H9 (cell line): Measurements from ENCODE around the gene PLAAT1. TPM values are rescaled to one million over a fixed set of nuclear protein-coding genes. Genes with fewer than 3 reads are reported as not detected.

Experiments used
- DNase-seq: peaks from one replicate; pipeline ENCODE4 v3.0.0-alpha.2; 2017
- H2AFZ ChIP-seq: one replicate; pipeline ENCODE4 v1.6.1; 2013; ENCODE audit warnings: mild to moderate bottlenecking, low read length, control low read depth, moderate library complexity
- H2AK5ac ChIP-seq: 2 replicates; pipeline ENCODE4 v1.6.1; 2013; ENCODE audit warnings: low read length, control low read depth, mixed read lengths; ENCODE audit not compliant: insufficient read length
- H2BK120ac ChIP-seq: one replicate; pipeline ENCODE4 v1.6.1; 2013; ENCODE audit warnings: low read depth, mild to moderate bottlenecking, low read length, control low read depth, inconsistent platforms; ENCODE audit not compliant: poor library complexity, severe bottlenecking
- H2BK12ac ChIP-seq: 2 replicates; pipeline ENCODE4 v1.6.1; 2013; ENCODE audit warnings: low read length, control low read depth, mixed read lengths, low read depth; ENCODE audit not compliant: insufficient read length
- H2BK15ac ChIP-seq: 2 replicates; pipeline ENCODE4 v1.6.1; 2013; ENCODE audit warnings: low read depth, low read length, control low read depth
- H2BK20ac ChIP-seq: one replicate; pipeline ENCODE4 v1.6.1; 2013; ENCODE audit warnings: low read depth, mild to moderate bottlenecking, low read length, control low read depth, inconsistent platforms; ENCODE audit not compliant: poor library complexity, severe bottlenecking
- H2BK5ac ChIP-seq: 2 replicates; pipeline ENCODE4 v1.6.1; 2013; ENCODE audit warnings: low read length, control low read depth, mixed read lengths; ENCODE audit not compliant: insufficient read length
- H3K14ac ChIP-seq: 2 replicates; pipeline ENCODE4 v1.6.1; 2013; ENCODE audit warnings: low read length, control low read depth; ENCODE audit not compliant: insufficient read depth
- H3K18ac ChIP-seq: 2 replicates; pipeline ENCODE4 v1.6.1; 2013; ENCODE audit warnings: low read depth, mild to moderate bottlenecking, mixed read lengths, low read length, control low read depth; ENCODE audit not compliant: insufficient read length
- H3K23ac ChIP-seq: 2 replicates; pipeline ENCODE4 v1.6.1; 2013; ENCODE audit warnings: low read length, control low read depth, mixed read lengths, low read depth; ENCODE audit not compliant: insufficient read length
- H3K23me2 ChIP-seq: 2 replicates; pipeline ENCODE4 v1.6.1; 2013; ENCODE audit warnings: low read depth, mild to moderate bottlenecking, mixed read lengths, low read length, control low read depth; ENCODE audit not compliant: insufficient read length, poor library complexity, severe bottlenecking
- H3K27ac ChIP-seq: 2 replicates; pipeline ENCODE4 v1.5.1; 2013; ENCODE audit warnings: low read length, control low read depth, mixed read lengths, low read depth; ENCODE audit not compliant: insufficient read length
- H3K27me3 ChIP-seq: 2 replicates; pipeline ENCODE4 v1.6.1; 2013; ENCODE audit warnings: low read length, control low read depth, inconsistent platforms; ENCODE audit not compliant: insufficient read depth
- H3K4ac ChIP-seq: 2 replicates; pipeline ENCODE4 v1.6.1; 2013; ENCODE audit warnings: low read depth, mild to moderate bottlenecking, control low read depth, inconsistent platforms, low read length, moderate library complexity
- H3K4me1 ChIP-seq: 2 replicates; pipeline ENCODE4 v1.6.1; 2013; ENCODE audit warnings: low read length, control low read depth, inconsistent platforms; ENCODE audit not compliant: insufficient read depth
- H3K4me2 ChIP-seq: 2 replicates; pipeline ENCODE4 v1.6.1; 2013; ENCODE audit warnings: low read length, control low read depth, mixed read lengths; ENCODE audit not compliant: insufficient read length, insufficient read depth
- H3K56ac ChIP-seq: 2 replicates; pipeline ENCODE4 v1.6.1; 2013; ENCODE audit warnings: low read depth, mild to moderate bottlenecking, mixed read lengths, low read length, control low read depth; ENCODE audit not compliant: insufficient read length
- H3K79me1 ChIP-seq: 2 replicates; pipeline ENCODE4 v1.6.1; 2013; ENCODE audit warnings: low read depth, mild to moderate bottlenecking, moderate library complexity, low read length, control low read depth, inconsistent platforms; ENCODE audit not compliant: insufficient read depth, poor library complexity, severe bottlenecking
- H3K79me2 ChIP-seq: 2 replicates; pipeline ENCODE4 v1.6.1; 2013; ENCODE audit warnings: low read length, control low read depth, inconsistent platforms; ENCODE audit not compliant: insufficient read depth
- H3K9ac ChIP-seq: 2 replicates; pipeline ENCODE4 v1.6.1; 2013; ENCODE audit warnings: low read length, control low read depth, mixed read lengths; ENCODE audit not compliant: insufficient read length; ENCODE audit errors: extremely low read depth
- H3K9me3 ChIP-seq: one replicate; pipeline ENCODE4 v1.6.1; 2013; ENCODE audit warnings: low read depth, low read length, inconsistent platforms; ENCODE audit not compliant: control insufficient read depth
- H3T11ph ChIP-seq: one replicate; pipeline ENCODE4 v1.6.1; 2013; ENCODE audit warnings: mild to moderate bottlenecking, low read length, control low read depth, inconsistent platforms
- H4K20me1 ChIP-seq: one replicate; pipeline ENCODE4 v1.6.1; 2013; ENCODE audit not compliant: control insufficient read depth, insufficient read length, insufficient read depth
- H4K5ac ChIP-seq: 2 replicates; pipeline ENCODE4 v1.6.1; 2013; ENCODE audit warnings: low read depth, mild to moderate bottlenecking, mixed read lengths, low read length, control low read depth; ENCODE audit not compliant: insufficient read length
- H4K8ac ChIP-seq: replicated peaks from 2 replicates; pipeline ENCODE4 v1.6.1; 2013; ENCODE audit warnings: low read length, control low read depth, mixed read lengths, low read depth; ENCODE audit not compliant: insufficient read length
- H4K91ac ChIP-seq: 2 replicates; pipeline ENCODE4 v1.6.1; 2013; ENCODE audit warnings: low read depth, mild to moderate bottlenecking, moderate library complexity, mixed read lengths, low read length, control low read depth; ENCODE audit not compliant: insufficient read length
- H3K27ac Mint-ChIP-seq, 3 experiments: 2 replicates in 2 of 3; 3 replicates in 1 of 3; pipeline ENCODE4 v1.8.0; 2020 to 2021; ENCODE audit warnings: mixed read lengths in 3 of 3, mild to moderate bottlenecking in 1 of 3, moderate library complexity in 1 of 3
- H3K27me3 Mint-ChIP-seq: 2 replicates; pipeline ENCODE4 v1.8.0; 2021; ENCODE audit warnings: low read depth, mild to moderate bottlenecking, moderate library complexity, mixed read lengths
- H3K36me3 Mint-ChIP-seq, 3 experiments: 2 replicates in 2 of 3; 3 replicates in 1 of 3; pipeline ENCODE4 v1.8.0; 2020 to 2021; ENCODE audit warnings: low read depth in 3 of 3, mixed read lengths in 3 of 3; ENCODE audit not compliant: insufficient read depth in 1 of 3
- H3K4me1 Mint-ChIP-seq, 2 experiments: 2 replicates each; pipeline ENCODE4 v1.8.0; 2020; ENCODE audit warnings: mixed read lengths in 2 of 2
- H3K4me3 Mint-ChIP-seq, 2 experiments: 2 replicates in 1 of 2; 3 replicates in 1 of 2; pipeline ENCODE4 v1.8.0; 2020 to 2021; ENCODE audit warnings: mild to moderate bottlenecking in 2 of 2, mixed read lengths in 2 of 2, moderate library complexity in 1 of 2
- H3K9me3 Mint-ChIP-seq, 2 experiments: 2 replicates in 1 of 2; 3 replicates in 1 of 2; pipeline ENCODE4 v1.8.0; 2020; ENCODE audit warnings: mild to moderate bottlenecking in 2 of 2, mixed read lengths in 2 of 2, moderate library complexity in 1 of 2
- CTCF ChIP-seq: fragments of 200-600 bp; sonication (generic); conservative IDR thresholded peaks from 3 replicates; pipeline ENCODE4 v1.8.0; 2021; ENCODE audit warnings: antibody characterized with exemption, mild to moderate bottlenecking
- WGBS: extraction: QIAGEN DNeasy Blood & Tissue Kit; methylation state at CpG from one replicate; pipeline ENCODE4 v1.1.7; 2013; ENCODE audit warnings: missing lambda C conversion rate, low lambda C conversion rate, mixed read lengths; ENCODE audit not compliant: insufficient read length; ENCODE audit errors: extremely low coverage; 5-methylcytosine and 5-hydroxymethylcytosine counted together
- total RNA-seq: library from RNA; stranded (reverse); gene quantifications from 2 replicates; pipeline ENCODE4 v1.2.1, GENCODE V29; 2021

Gene PLAAT1
- total RNA-seq, 1 experiment from 2014 or later = 4.4 TPM

DNA sequence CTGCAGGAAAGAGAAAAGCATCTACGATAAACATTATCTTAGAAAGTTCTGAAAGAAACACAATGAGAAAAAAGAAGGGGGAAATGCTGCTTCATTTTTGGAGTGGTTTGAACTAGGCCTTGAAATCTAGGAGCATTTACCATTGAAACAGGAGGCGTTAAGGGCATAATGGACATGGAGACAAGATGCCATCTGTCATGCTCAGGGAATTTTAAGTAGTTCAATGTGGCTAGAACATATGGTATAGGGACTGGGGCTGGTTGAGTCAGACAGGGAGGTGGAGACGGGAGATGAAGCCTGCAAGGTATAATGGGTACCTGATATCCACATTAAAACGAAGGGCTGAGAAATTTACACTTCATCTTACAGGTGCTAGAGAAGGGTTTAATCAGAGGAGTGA lies 10.4 kb upstream of the PLAAT1 start:
- Histone ChIP-seq H3K4me2 (no peak overlapping the region), H3K27me3 (no peaks in the 10 kb centered on the region), H3K27ac (no peak overlapping the region), H2BK5ac (no peak overlapping the region), H3K9me3 (no peaks in the 10 kb centered on the region), H3K4me1 (peaks cover 12% of the 10 kb centered on the region), H4K91ac (no peak overlapping the region), H3K9ac (no peak overlapping the region), H2AK5ac (no peak overlapping the region), H3K56ac (no peak overlapping the region), H3T11ph (no peak overlapping the region), H4K20me1 (no peaks in the 10 kb centered on the region), H3K23me2 (no peaks in the 10 kb centered on the region), H3K18ac (no peak overlapping the region), H3K79me1 (no peaks in the 10 kb centered on the region), H2BK12ac (no peak overlapping the region), H2BK20ac (no peak overlapping the region), H4K5ac (no peak overlapping the region), H3K79me2 (no peaks in the 10 kb centered on the region), H3K23ac (no peak overlapping the region), H2AFZ (no peak overlapping the region), H2BK15ac (no peak overlapping the region), H3K14ac (no peak overlapping the region), H4K8ac (no peak overlapping the region), H2BK120ac (no peak overlapping the region), H3K4ac (no peak overlapping the region)
- no peak for DNase-seq
- H3K4me3 Mint-ChIP-seq = no peak overlapping the region
- no peaks in the 10 kb centered on the region for H3K27me3 Mint-ChIP-seq
- peaks cover 60 to 67% of the 10 kb centered on the region in 2 experiments for H3K4me1 Mint-ChIP-seq
- no peaks in the 10 kb centered on the region; a peak in 1 of 5 replicates for H3K9me3 Mint-ChIP-seq
- no CpG with 5 or more reads among the region's 4 CpGs for WGBS
- no peak for TF ChIP-seq CTCF
- peak overlapping the region in 2 of 3 experiments; percentile 7 to 18; a peak in 1 of 7 replicates for H3K27ac Mint-ChIP-seq
- H3K36me3 Mint-ChIP-seq = no peaks in the 10 kb centered on the region
